B cell (primary cell): ENCODE measurements around the gene GRB14. TPM values are rescaled to one million over a fixed set of nuclear protein-coding genes. Genes with fewer than 3 reads are reported as not detected.

Source experiments
- ATAC-seq: fragments of 200-7000 bp; cut with Tn5 transposase; one replicate; pipeline ENCODE4 v1.10.0; 2021; ENCODE audit warnings: low read depth, mild to moderate bottlenecking, moderate number of reproducible peaks, moderate library complexity
- CTCF ChIA-PET: fragments of 350-600 bp; sonication (Branson Sonifier 250); formaldehyde crosslinking; loops from one replicate; lab custom pipeline; 2021; ENCODE audit warnings: antibody characterized with exemption, inconsistent platforms; lab: Charles Lee
- POLR2A ChIA-PET: fragments of 350-600 bp; sonication (Branson Sonifier 250); formaldehyde crosslinking; loops from one replicate; lab custom pipeline; 2021; ENCODE audit warnings: antibody characterized with exemption; lab: Charles Lee
- DNase-seq: peaks from one replicate; pipeline ENCODE4 v3.0.0; 2013
- H2AFZ ChIP-seq: 2 replicates; pipeline ENCODE4 v1.6.1; 2012; ENCODE audit warnings: mild to moderate bottlenecking, low read depth, low read length; ENCODE audit not compliant: insufficient read depth, poor library complexity, severe bottlenecking
- H3K27ac ChIP-seq, 2 donors: 1 replicate in 1 of 2; 2 replicates in 1 of 2; pipeline ENCODE4 v1.5.1; 2012 to 2013; ENCODE audit warnings: low read length in 2 of 2, mild to moderate bottlenecking in 2 of 2, moderate library complexity in 1 of 2
- H3K27me3 ChIP-seq, 4 experiments: fragments of 200-600 bp in 1 of 4; sonication (generic) in 1 of 4; replicated peaks in 1 of 4; 1 replicate in 2 of 4; 2 replicates in 2 of 4; pipeline versions ENCODE4 v1.6.1 to v1.7.0; 2013 to 2016; ENCODE audit warnings: low read length in 3 of 4, mild to moderate bottlenecking in 2 of 4, mixed read lengths in 1 of 4, moderate library complexity in 1 of 4; ENCODE audit not compliant: insufficient read depth in 4 of 4, control insufficient read depth in 3 of 4; ENCODE audit errors: control extremely low read depth in 1 of 4
- H3K36me3 ChIP-seq, 2 experiments: replicated peaks in 1 of 2; 1 replicate in 1 of 2; 2 replicates in 1 of 2; pipeline versions ENCODE4 v1.6.1 to v1.7.1; 2013; ENCODE audit warnings: low read length in 1 of 2; ENCODE audit not compliant: insufficient read depth in 2 of 2, control insufficient read depth in 1 of 2; ENCODE audit errors: control extremely low read depth in 1 of 2, extremely low read depth in 1 of 2
- H3K4me1 ChIP-seq, 2 donors: fragments of 200-600 bp in 1 of 2; sonication (generic) in 1 of 2; 1 replicate in 1 of 2; 2 replicates in 1 of 2; pipeline versions ENCODE4 v1.5.1 to v1.6.1; 2013 to 2017; ENCODE audit warnings: low read length in 2 of 2; ENCODE audit not compliant: control insufficient read depth in 2 of 2, insufficient read depth in 2 of 2
- H3K4me2 ChIP-seq: replicated peaks from 2 replicates; pipeline ENCODE3; 2012; ENCODE audit warnings: mild to moderate bottlenecking, low read depth, low read length; ENCODE audit not compliant: poor library complexity, severe bottlenecking
- H3K4me3 ChIP-seq, 5 experiments: fragments of 200-600 bp in 1 of 5; sonication (generic) in 1 of 5; 1 replicate in 3 of 5; 2 replicates in 2 of 5; pipeline versions ENCODE4 v1.5.1 to v1.7.0; 2011 to 2016; ENCODE audit warnings: low read length in 4 of 5, mild to moderate bottlenecking in 4 of 5, low read depth in 2 of 5, control low read depth in 1 of 5, moderate library complexity in 1 of 5; ENCODE audit not compliant: insufficient read depth in 1 of 5; ENCODE audit errors: control extremely low read depth in 1 of 5, extremely low read depth in 1 of 5
- H3K79me2 ChIP-seq: fragments of 200-600 bp; sonication (generic); one replicate; pipeline ENCODE4 v1.6.0; 2016; ENCODE audit warnings: low read length; ENCODE audit not compliant: control insufficient read depth, insufficient read depth
- H3K9ac ChIP-seq: fragments of 200-600 bp; sonication (generic); 2 replicates; pipeline ENCODE4 v1.6.1; 2017; ENCODE audit warnings: mild to moderate bottlenecking, low read length, moderate library complexity
- H3K9me3 ChIP-seq, 3 donors: one replicate each; pipeline versions ENCODE4 v1.6.1 to v1.7.1; 2013; ENCODE audit warnings: low read length in 2 of 3; ENCODE audit not compliant: control insufficient read depth in 2 of 3, insufficient read depth in 1 of 3; ENCODE audit errors: control extremely low read depth in 1 of 3
- H4K20me1 ChIP-seq: 2 replicates; pipeline ENCODE4 v1.6.0; 2012; ENCODE audit warnings: mild to moderate bottlenecking, low read length; ENCODE audit not compliant: insufficient read depth, control insufficient read depth, poor library complexity, severe bottlenecking
- H3K27ac Mint-ChIP-seq: one replicate; pipeline ENCODE4 v1.8.0; 2021; ENCODE audit warnings: mixed read lengths
- H3K27me3 Mint-ChIP-seq: one replicate; pipeline ENCODE4 v1.8.0; 2021; ENCODE audit warnings: mixed read lengths
- H3K4me1 Mint-ChIP-seq: one replicate; pipeline ENCODE4 v1.8.0; 2021; ENCODE audit warnings: mixed read lengths
- H3K4me3 Mint-ChIP-seq: one replicate; pipeline ENCODE4 v1.8.0; 2021; ENCODE audit warnings: mixed read lengths
- H3K9me3 Mint-ChIP-seq: one replicate; pipeline ENCODE4 v1.8.0; 2022; ENCODE audit warnings: mixed read lengths; ENCODE audit not compliant: insufficient read depth
- CTCF ChIP-seq: fragments of 200-600 bp; IDR thresholded peaks from one replicate; pipeline ENCODE4 v1.8.0; 2022; ENCODE audit warnings: antibody characterized with exemption, mild to moderate bottlenecking
- EZH2 ChIP-seq: IDR thresholded peaks from 2 replicates; pipeline ENCODE4 v1.6.1; 2012; ENCODE audit warnings: borderline replicate concordance, low read depth, mild to moderate bottlenecking, moderate library complexity, low read length; ENCODE audit not compliant: insufficient read depth, poor library complexity, severe bottlenecking
- WGBS: methylation state at CpG from one replicate; pipeline ENCODE4 v1.1.5; 2013; ENCODE audit warnings: missing lambda C conversion rate; ENCODE audit not compliant: insufficient coverage; 5-methylcytosine and 5-hydroxymethylcytosine counted together
- intact Hi-C: fragments of 100-400 bp; cut with micrococcal nuclease; formaldehyde crosslinking; loops from one replicate; pipeline ENCODE4 v1.10.0; 2022
- polyA plus RNA-seq: library from polyadenylated mRNA; depleted of rRNA; stranded (reverse); fragments of >200 nt; gene quantifications from 2 replicates; pipeline ENCODE4 v1.2.3, GENCODE V29; 2012
- total RNA-seq, 2 donors: library from RNA; stranded (reverse); fragments of 120-200 nt in 1 of 2; gene quantifications; 1 replicate in 1 of 2; 2 replicates in 1 of 2; pipeline versions ENCODE4 v1.2.3 to v1.2.4, GENCODE V29; 2013 to 2022

The GRB14 gene
- total and polyA plus RNA-seq, 2 donors (not counting 1 experiment from before 2014, with no cell fraction given), result not detected

DNA sequence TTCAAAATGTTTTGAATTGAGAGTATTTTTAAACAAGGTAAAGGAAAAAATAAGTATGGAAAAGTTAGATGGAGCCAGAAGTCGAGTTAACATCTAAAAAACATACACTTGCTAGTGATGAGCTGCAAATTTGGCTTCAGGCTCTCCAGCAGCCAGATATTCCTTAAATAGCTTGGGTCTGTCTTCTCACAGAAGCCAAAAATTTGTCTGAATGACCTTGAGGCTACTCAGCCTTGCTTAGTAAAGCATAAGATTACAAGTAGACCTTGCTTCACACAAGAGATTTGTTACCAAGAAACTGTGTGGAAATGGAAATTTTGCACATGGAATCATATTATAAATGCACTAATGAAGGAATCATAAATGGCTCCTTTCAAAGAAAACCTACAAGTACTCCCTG is 40.8 kb upstream of the GRB14 start:
- no peak for ATAC-seq
- no peaks in the 10 kb centered on the region for H4K20me1 ChIP-seq
- intact Hi-C loops, result no loop called here
- H3K36me3 ChIP-seq, result no peaks in the 10 kb centered on the region
- no peaks in the 10 kb centered on the region for H3K27me3 ChIP-seq
- H3K79me2 ChIP-seq, result no peaks in the 10 kb centered on the region
- no peak overlapping the region for H2AFZ ChIP-seq
- H3K4me2 ChIP-seq, result no peak overlapping the region
- no peak overlapping the region for H3K4me3 Mint-ChIP-seq
- H3K9me3 Mint-ChIP-seq, result peaks cover 2% of the 10 kb centered on the region
- CTCF ChIA-PET, result no interaction called here
- H3K27ac ChIP-seq, result no peak overlapping the region
- no peak overlapping the region for H3K9ac ChIP-seq
- no peak for DNase-seq
- no peaks in the 10 kb centered on the region for H3K27me3 Mint-ChIP-seq
- no peaks in the 10 kb centered on the region for H3K4me1 Mint-ChIP-seq
- POLR2A ChIA-PET, result no interaction called here
- TF ChIP-seq CTCF (no peak), EZH2 (no peak)
- WGBS, result no CpG with 5 or more reads among the region's 1 CpG
- H3K9me3 ChIP-seq, result no peaks in the 10 kb centered on the region
- H3K27ac Mint-ChIP-seq, result no peak overlapping the region
- no peak overlapping the region for H3K4me3 ChIP-seq
- no peaks in the 10 kb centered on the region for H3K4me1 ChIP-seq

GRCh38 chr2:164661349-164661748 is 40.1 kb upstream of the GRB14 start:
- Mint-ChIP-seq H3K27me3 (no peaks in the 10 kb centered on the region), H3K4me1 (no peaks in the 10 kb centered on the region), H3K9me3 (peaks cover 2% of the 10 kb centered on the region), H3K4me3 (no peak overlapping the region), H3K27ac (no peak overlapping the region)
- Histone ChIP-seq H3K4me1 (no peaks in the 10 kb centered on the region), H3K4me3 (no peak overlapping the region), H3K36me3 (no peaks in the 10 kb centered on the region), H3K79me2 (no peaks in the 10 kb centered on the region), H3K4me2 (no peak overlapping the region), H3K27me3 (no peaks in the 10 kb centered on the region), H3K9ac (no peak overlapping the region), H2AFZ (no peak overlapping the region), H4K20me1 (no peaks in the 10 kb centered on the region), H3K27ac (no peak overlapping the region), H3K9me3 (no peaks in the 10 kb centered on the region)
- no peak for ATAC-seq
- TF ChIP-seq CTCF (no peak), EZH2 (no peak)
- DNase-seq, result no peak
- POLR2A ChIA-PET, result no interaction called here
- CTCF ChIA-PET, result no interaction called here
- intact Hi-C loops, result no loop called here
